GM18505 (cell line): ENCODE data around the gene NFKB1.

Experiments used
- ATAC-seq: cut with Tn5 transposase; IDR thresholded peaks from one replicate; pipeline ENCODE4 v1.9.1; 2021; ENCODE audit not compliant: unreplicated experiment
- POLR2A ChIP-seq: IDR thresholded peaks from 4 replicates; pipeline ENCODE4 v1.6.1; 2011; ENCODE audit warnings: borderline replicate concordance; ENCODE audit not compliant: insufficient read depth, insufficient read length; ENCODE audit errors: extremely low read depth

NFKB1 gene

GRCh38 chr4:102506523-102506922 lies 5.4 kb downstream of the NFKB1 start:
- no peak for ATAC-seq
- no peak for TF ChIP-seq POLR2A

GRCh38 chr4:102511830-102512605 lies 10.9 kb downstream of the NFKB1 start:
- ATAC-seq, result no peak
- no peak for TF ChIP-seq POLR2A

GRCh38 chr4:102514298-102514964 lies 13.3 kb downstream of the NFKB1 start:
- no peak for ATAC-seq
- no peak for TF ChIP-seq POLR2A

- TF ChIP-seq POLR2A, result no peak
- no peak for ATAC-seq
Measured at GRCh38 chr4:102517753-102518152, 16.6 kb downstream of the NFKB1 start.

- TF ChIP-seq POLR2A, result no peak
- ATAC-seq, result no peak
Measured at GRCh38 chr4:102518703-102519131, 17.6 kb downstream of the NFKB1 start.

- ATAC-seq, result no peak
- no peak for TF ChIP-seq POLR2A
Measured at GRCh38 chr4:102519925-102520324, 18.8 kb downstream of the NFKB1 start.

GRCh38 chr4:102521570-102521969 lies 20.4 kb downstream of the NFKB1 start:
- no peak for ATAC-seq
- TF ChIP-seq POLR2A, result no peak

- no peak for ATAC-seq
- TF ChIP-seq POLR2A, result no peak
Measured at GRCh38 chr4:102522031-102522440, 20.9 kb downstream of the NFKB1 start.

GRCh38 chr4:102524691-102525090 lies 23.5 kb downstream of the NFKB1 start:
- TF ChIP-seq POLR2A, result no peak
- ATAC-seq, result no peak

- ATAC-seq, result no peak
- no peak for TF ChIP-seq POLR2A
Measured at GRCh38 chr4:102525097-102525496, 23.9 kb downstream of the NFKB1 start.

GRCh38 chr4:102525504-102525903 lies 24.3 kb downstream of the NFKB1 start:
- TF ChIP-seq POLR2A, result no peak
- no peak for ATAC-seq

- no peak for TF ChIP-seq POLR2A
- no peak for ATAC-seq
Measured at GRCh38 chr4:102526532-102526931, 25.4 kb downstream of the NFKB1 start.

GRCh38 chr4:102527695-102528283 lies 26.6 kb downstream of the NFKB1 start:
- no peak for TF ChIP-seq POLR2A
- no peak for ATAC-seq

GRCh38 chr4:102529977-102530376 lies 28.8 kb downstream of the NFKB1 start:
- TF ChIP-seq POLR2A, result no peak
- no peak for ATAC-seq
